ENCODE results near the gene DRD2. TPM values are rescaled to one million over a fixed set of nuclear protein-coding genes. Genes with fewer than 3 reads are reported as not detected.
A peak's percentile ranks its signal among the peaks of the same experiment; 100 is the strongest.

Gene DRD2
- total RNA-seq, 1 experiment from 2014 or later, result 1.1 TPM

- no peak for DNase-seq (ENCODE audit: low spot score)
Measured at GRCh38 chr11:113446112-113446511, 29.1 kb downstream of the DRD2 start.

- DNase-seq (ENCODE audit: low spot score), result no peak
Measured at GRCh38 chr11:113444502-113445123, 30.6 kb downstream of the DRD2 start.

- DNase-seq (ENCODE audit: low spot score), result no peak
Measured at GRCh38 chr11:113440816-113441215, 34.4 kb downstream of the DRD2 start.

GRCh38 chr11:113436672-113437252, 38.4 kb downstream of the DRD2 start:
- DNase-seq (ENCODE audit: low spot score), result no peak

GRCh38 chr11:113435190-113435968, 39.8 kb downstream of the DRD2 start:
- DNase-seq (ENCODE audit: low spot score), result no peak

- no peak for DNase-seq (ENCODE audit: low spot score)
Measured at GRCh38 chr11:113431746-113432145, 43.5 kb downstream of the DRD2 start.

GRCh38 chr11:113426686-113427085, 48.5 kb downstream of the DRD2 start:
- DNase-seq (ENCODE audit: low spot score), result no peak

GRCh38 chr11:113420808-113421207, 54.4 kb downstream of the DRD2 start:
- DNase-seq (ENCODE audit: low spot score), result no peak

GRCh38 chr11:113419454-113420003, 55.7 kb downstream of the DRD2 start:
- no peak for DNase-seq (ENCODE audit: low spot score)

GRCh38 chr11:113417428-113417827, 57.8 kb downstream of the DRD2 start:
- DNase-seq (ENCODE audit: low spot score), result no peak

GRCh38 chr11:113415343-113415742, 59.9 kb downstream of the DRD2 start:
- DNase-seq (ENCODE audit: low spot score), result no peak

- no peak for DNase-seq (ENCODE audit: low spot score)
Measured at GRCh38 chr11:113412675-113413074, 62.5 kb downstream of the DRD2 start.

GRCh38 chr11:113411536-113411935, 63.7 kb downstream of the DRD2 start:
- DNase-seq (ENCODE audit: low spot score), result no peak

- no peak for DNase-seq (ENCODE audit: low spot score)
Measured at GRCh38 chr11:113410414-113411135, 64.6 kb downstream of the DRD2 start.

GRCh38 chr11:113409526-113409925, 65.7 kb downstream of the DRD2 start:
- no peak for DNase-seq (ENCODE audit: low spot score)

- no peak for DNase-seq (ENCODE audit: low spot score)
Measured at GRCh38 chr11:113408887-113409286, 66.3 kb downstream of the DRD2 start.

- DNase-seq (ENCODE audit: low spot score), result no peak
Measured at GRCh38 chr11:113408206-113408605, 67.0 kb downstream of the DRD2 start.

GRCh38 chr11:113407163-113407562, 68.0 kb downstream of the DRD2 start:
- no peak for DNase-seq (ENCODE audit: low spot score)

- DNase-seq (ENCODE audit: low spot score), result no peak
Measured at GRCh38 chr11:113405724-113406478, 69.3 kb downstream of the DRD2 start.

- DNase-seq (ENCODE audit: low spot score), result no peak
Measured at GRCh38 chr11:113404859-113405430, 70.3 kb downstream of the DRD2 start.

GRCh38 chr11:113401718-113402117, 73.5 kb downstream of the DRD2 start:
- peak; percentile 87 for DNase-seq (ENCODE audit: low spot score)
